Measurements from ENCODE around the gene SPDYE2. TPM values are rescaled to one million over a fixed set of nuclear protein-coding genes. Genes with fewer than 3 reads are reported as not detected.
"Not testable (repeated sequence)": the region's sequence is repeated elsewhere in the genome, so short reads cannot be mapped to it uniquely, and the experiment has no call there.

SPDYE2 gene
- total RNA-seq, 4 donors from 2014 or later: 0.64 TPM; not detected in 3

GRCh38 chr7:102602317-102602716 is 51.3 kb downstream of the SPDYE2 start:
- H3K27me3 ChIP-seq; DNase-seq (ENCODE audit: low spot score in 2 of 2); H3K36me3 ChIP-seq; H3K4me3 ChIP-seq; H3K4me1 ChIP-seq; H3K27ac ChIP-seq; H3K9me3 ChIP-seq: not testable (repeated sequence)
- no CpG with 5 or more reads among the region's 12 CpGs for WGBS

- H3K9me3 ChIP-seq; H3K4me3 ChIP-seq; H3K4me1 ChIP-seq; H3K36me3 ChIP-seq; DNase-seq (ENCODE audit: low spot score in 2 of 2); H3K27me3 ChIP-seq; H3K27ac ChIP-seq: not testable (repeated sequence)
- 60% methylated on average over 1 of the region's 19 CpGs for WGBS
These were observed 53.6 kb downstream of the SPDYE2 start for GRCh38 chr7:102604431-102605145.

GRCh38 chr7:102606848-102607247 is 55.8 kb downstream of the SPDYE2 start:
- not testable (repeated sequence) for H3K27me3 ChIP-seq; H3K4me1 ChIP-seq; H3K9me3 ChIP-seq; H3K4me3 ChIP-seq; H3K27ac ChIP-seq; H3K36me3 ChIP-seq; DNase-seq (ENCODE audit: low spot score in 2 of 2)
- WGBS: no CpG with 5 or more reads among the region's 5 CpGs

- H3K27me3 ChIP-seq, H3K9me3 ChIP-seq, H3K27ac ChIP-seq, H3K4me3 ChIP-seq, H3K4me1 ChIP-seq, H3K36me3 ChIP-seq: not testable (repeated sequence)
- no CpG with 5 or more reads among the region's 10 CpGs for WGBS
- peak in 1 of 2 donors; percentile 32 for DNase-seq (ENCODE audit: low spot score in 2 of 2)
These were observed 58.7 kb downstream of the SPDYE2 start for GRCh38 chr7:102609734-102610133.

- not testable (repeated sequence) for H3K36me3 ChIP-seq, H3K27me3 ChIP-seq, H3K4me1 ChIP-seq, H3K9me3 ChIP-seq, H3K27ac ChIP-seq, H3K4me3 ChIP-seq
- DNase-seq (ENCODE audit: low spot score in 2 of 2): peak in 1 of 2 donors; percentile 49
- no CpG with 5 or more reads among the region's 7 CpGs for WGBS
These were observed 59.4 kb downstream of the SPDYE2 start for GRCh38 chr7:102610441-102610840.

GRCh38 chr7:102611013-102611674 is 60.1 kb downstream of the SPDYE2 start:
- not testable (repeated sequence) for H3K36me3 ChIP-seq; H3K4me3 ChIP-seq; DNase-seq (ENCODE audit: low spot score in 2 of 2); H3K27me3 ChIP-seq; H3K9me3 ChIP-seq; H3K27ac ChIP-seq; H3K4me1 ChIP-seq
- no CpG with 5 or more reads among the region's 30 CpGs for WGBS

GRCh38 chr7:102611675-102612325 is 60.8 kb downstream of the SPDYE2 start:
- DNase-seq (ENCODE audit: low spot score in 2 of 2): peak in 1 of 2 donors; percentile 84
- not testable (repeated sequence) for H3K4me3 ChIP-seq, H3K4me1 ChIP-seq, H3K9me3 ChIP-seq, H3K36me3 ChIP-seq, H3K27me3 ChIP-seq, H3K27ac ChIP-seq
- WGBS: 24% methylated on average over 7 of the region's 10 CpGs

Other genes starting within 250 kb of the SPDYE2 start
- gene SPDYE6, start 194.8 kb upstream of the SPDYE2 start, total RNA-seq: not detected
- gene PRKRIP1, start 154.9 kb upstream of the SPDYE2 start, total RNA-seq: 10 to 100 TPM; 21.5 to 54.7 (median 23.3) TPM
- 1 to 10 TPM; 4.3 to 7.0 (median 5.0) TPM for gene ORAI2, start 117.7 kb upstream of the SPDYE2 start, total RNA-seq
- 10 to 100 TPM; 17.9 to 41.1 (median 26.7) TPM for gene ALKBH4, start 86.4 kb upstream of the SPDYE2 start, total RNA-seq
- 10 to 100 TPM in 3 of 4 donors, 1 to 10 TPM in 1; 9.8 to 19.2 (median 16.4) TPM for gene LRWD1, start 86.2 kb upstream of the SPDYE2 start, total RNA-seq
- 10 to 100 TPM in 3 of 4 donors, 1 to 10 TPM in 1; 9.5 to 29.0 (median 19.3) TPM for gene POLR2J, start 72.3 kb upstream of the SPDYE2 start, total RNA-seq
- 10 to 100 TPM; 26.5 to 30.7 (median 28.4) TPM for gene RASA4B, start 33.4 kb upstream of the SPDYE2 start, total RNA-seq
- 10 to 100 TPM in 2 of 4 donors, 1 to 10 TPM in 2; 7.8 to 24.4 (median 11.5) TPM for gene UPK3BL2, start 7.5 kb upstream of the SPDYE2 start, total RNA-seq
- gene POLR2J3, start 21.4 kb downstream of the SPDYE2 start, total RNA-seq: 10 to 100 TPM; 11.3 to 28.5 (median 27.3) TPM
- gene RASA4, start 65.5 kb downstream of the SPDYE2 start, total RNA-seq: 10 to 100 TPM; 16.4 to 33.9 (median 23.6) TPM
- 10 to 100 TPM; 24.2 to 57.0 (median 48.1) TPM for gene UPK3BL1, start 91.6 kb downstream of the SPDYE2 start, total RNA-seq
- not detected for gene SPDYE2B, start 99.1 kb downstream of the SPDYE2 start, total RNA-seq
- gene POLR2J2, start 120.4 kb downstream of the SPDYE2 start, total RNA-seq: 1 to 10 TPM; 1.0 to 5.1 (median 3.1) TPM
- 10 to 100 TPM; 12.4 to 41.9 (median 16.9) TPM for gene FAM185A, start 197.8 kb downstream of the SPDYE2 start, total RNA-seq